ENCODE measurements around the gene RCAN1.
"Not testable (repeated sequence)": the region's sequence is repeated elsewhere in the genome, so short reads cannot be mapped to it uniquely, and the experiment has no call there.

RCAN1 gene

DNA sequence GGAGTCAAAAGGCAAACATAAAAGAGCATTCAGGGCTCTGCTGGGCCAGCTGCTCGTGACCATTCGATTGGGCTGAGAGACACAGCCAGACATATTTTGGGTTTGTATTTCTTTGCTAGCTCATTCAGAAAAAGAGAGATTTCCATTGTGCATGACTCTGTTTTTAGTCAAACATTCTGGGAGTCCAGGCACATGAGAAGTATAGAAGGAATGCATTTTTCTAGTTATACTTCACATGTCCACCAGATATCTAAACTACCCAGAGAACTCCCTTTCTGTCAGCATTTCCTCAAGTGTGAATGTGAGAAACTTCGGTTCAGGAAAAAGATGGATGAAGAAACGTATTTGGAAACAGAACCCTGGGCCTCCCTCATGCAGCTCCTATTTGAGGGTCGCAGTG, 96.6 kb downstream of the RCAN1 start:
- no peak for DNase-seq (ENCODE audit: low read depth in 2 of 2)

DNA sequence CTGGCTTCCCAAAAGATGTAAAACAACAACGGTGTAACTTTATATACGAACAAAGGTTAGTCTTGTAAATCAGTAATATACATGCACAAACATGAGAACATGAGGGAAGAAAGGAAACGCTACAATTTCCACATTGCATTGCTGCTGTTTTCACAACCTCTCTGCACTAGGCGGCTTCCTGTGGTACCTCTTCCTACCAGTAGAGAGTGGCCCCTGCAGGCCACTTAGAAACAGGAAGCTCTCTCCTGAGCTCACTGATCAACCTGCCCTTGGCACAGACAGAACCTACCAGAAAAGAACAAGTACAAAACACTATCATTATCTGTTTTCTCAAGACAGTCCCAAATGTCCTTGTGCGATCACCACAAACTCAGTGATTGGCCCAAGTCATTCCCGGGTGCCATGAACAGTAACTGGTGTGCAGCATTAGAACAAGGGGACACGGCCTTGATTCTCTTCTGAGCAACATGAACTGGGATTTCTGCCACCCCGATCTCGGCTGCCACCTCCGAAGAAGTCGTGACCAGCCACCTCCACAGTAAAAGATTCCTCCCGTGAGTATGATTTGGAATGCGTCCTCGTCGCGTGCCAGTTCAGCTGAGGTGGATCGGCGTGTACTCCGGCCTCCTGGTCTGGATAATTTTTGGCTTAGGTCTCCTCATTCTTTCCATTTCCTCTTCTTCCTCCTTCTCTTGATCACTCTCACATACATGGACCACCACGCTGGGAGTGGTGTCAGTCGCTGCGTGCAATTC, 97.2 kb downstream of the RCAN1 start:
- DNase-seq (ENCODE audit: low read depth in 2 of 2) = no peak

DNA sequence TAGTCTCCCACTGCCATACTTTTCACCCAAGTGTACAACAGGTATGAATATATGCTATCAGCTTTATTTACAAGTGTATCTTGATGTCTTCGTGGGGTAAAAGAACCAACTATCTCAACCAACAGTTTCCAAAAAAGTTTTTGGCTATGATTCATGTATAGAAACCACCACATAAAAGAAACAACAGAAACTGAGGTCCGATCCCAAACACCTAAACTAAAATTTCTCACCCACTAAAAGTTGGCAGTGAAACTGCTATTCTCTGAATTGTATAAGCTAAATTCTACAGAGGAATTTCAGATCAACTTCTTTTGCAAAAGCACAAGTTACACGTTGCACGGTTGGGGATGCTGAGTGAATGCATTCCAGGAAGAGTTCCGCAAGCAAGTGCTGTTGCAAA, 97.9 kb downstream of the RCAN1 start:
- no peak for DNase-seq (ENCODE audit: low read depth in 2 of 2)

DNA sequence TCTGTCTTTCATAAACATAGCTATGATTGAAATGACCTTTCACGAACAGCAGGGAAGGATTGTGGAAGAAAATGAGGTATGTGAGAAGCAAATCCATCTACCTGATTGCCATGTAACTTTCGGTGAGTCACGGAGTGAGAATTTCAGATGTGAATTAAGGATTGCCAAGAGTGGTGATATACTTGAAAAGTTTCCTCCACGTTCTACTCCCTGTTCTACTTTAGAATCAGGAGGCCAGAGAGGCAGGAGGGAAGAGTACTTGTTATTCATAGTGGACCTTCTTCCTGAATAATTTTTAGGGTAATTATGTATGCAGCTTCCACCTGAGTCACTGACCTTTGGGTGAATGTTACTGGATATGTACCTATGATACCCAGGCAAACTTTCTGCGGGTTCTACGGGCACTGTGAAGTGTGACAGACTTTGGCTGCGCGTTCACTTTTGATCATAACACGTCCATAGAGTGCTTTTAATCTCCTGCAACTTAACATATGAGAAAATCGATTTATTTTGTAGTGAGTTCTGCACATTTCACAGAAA, 100.3 kb downstream of the RCAN1 start:
- DNase-seq (ENCODE audit: low read depth in 2 of 2) = no peak

DNA sequence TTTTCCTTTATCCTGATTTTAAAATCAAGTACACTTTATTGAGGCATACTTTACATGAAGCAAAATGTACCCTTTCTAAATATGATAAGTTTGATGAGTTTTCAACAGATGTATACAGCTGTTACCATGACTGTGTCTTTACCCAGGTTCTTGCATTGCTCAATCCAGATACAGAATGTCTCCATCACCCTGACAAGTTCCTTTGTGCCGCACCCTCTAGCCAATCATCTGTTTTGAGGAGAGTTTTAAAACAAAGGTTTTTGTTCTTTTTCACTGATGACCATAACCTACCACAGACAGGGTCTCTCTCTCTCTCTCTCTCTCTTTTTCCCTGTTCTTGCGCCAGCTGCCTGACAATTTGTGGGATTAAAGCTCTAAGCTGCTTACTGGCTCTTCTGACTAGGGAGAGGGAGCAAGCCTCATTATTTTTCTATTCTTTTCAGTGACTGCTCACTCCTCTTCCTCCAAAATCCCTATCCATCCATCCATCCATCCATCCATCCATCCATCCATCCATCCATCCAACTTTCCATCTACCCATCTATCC, 101.7 kb downstream of the RCAN1 start:
- no peak for DNase-seq (ENCODE audit: low read depth in 2 of 2)

DNA sequence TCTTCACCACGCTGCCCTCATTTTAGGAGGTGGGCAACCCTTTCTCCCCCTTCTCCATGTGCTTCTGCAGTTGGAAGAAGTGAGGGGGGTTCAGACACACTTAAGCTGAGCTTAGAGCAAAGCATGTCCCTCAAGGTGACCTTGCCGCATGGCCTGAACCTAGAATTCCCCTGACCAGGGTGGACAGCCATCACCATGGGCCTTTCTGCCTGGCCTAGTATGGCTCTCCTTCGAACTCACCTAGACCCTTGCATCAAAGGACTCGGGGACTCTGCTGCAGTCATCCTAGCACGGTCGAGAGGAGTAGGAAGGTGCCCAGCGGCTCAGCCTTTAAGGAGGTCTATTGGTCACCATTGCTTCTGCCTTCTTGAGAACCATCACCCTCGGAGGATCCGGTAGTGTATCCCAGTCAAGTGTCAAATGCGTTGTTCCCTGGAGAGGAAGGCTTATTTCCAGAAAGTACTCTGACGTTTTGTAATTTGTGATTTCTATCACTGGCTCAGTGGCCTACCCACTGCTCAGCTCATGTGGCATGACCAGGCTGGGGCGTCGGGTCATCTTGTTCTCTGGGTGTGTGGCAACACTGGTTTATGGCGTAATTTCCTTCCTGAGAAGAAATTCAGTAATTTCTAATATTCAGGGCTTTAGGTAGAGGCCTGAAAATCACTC, 103.0 kb downstream of the RCAN1 start, which contains the start of gene KCNE1:
Gene KCNE1, minus strand, starts transcription at position 424 of the 669 bp plus-strand sequence. CDS start 62,576 bp downstream, outside the sequence.
- DNase-seq (ENCODE audit: low read depth in 2 of 2) = no peak

DNA sequence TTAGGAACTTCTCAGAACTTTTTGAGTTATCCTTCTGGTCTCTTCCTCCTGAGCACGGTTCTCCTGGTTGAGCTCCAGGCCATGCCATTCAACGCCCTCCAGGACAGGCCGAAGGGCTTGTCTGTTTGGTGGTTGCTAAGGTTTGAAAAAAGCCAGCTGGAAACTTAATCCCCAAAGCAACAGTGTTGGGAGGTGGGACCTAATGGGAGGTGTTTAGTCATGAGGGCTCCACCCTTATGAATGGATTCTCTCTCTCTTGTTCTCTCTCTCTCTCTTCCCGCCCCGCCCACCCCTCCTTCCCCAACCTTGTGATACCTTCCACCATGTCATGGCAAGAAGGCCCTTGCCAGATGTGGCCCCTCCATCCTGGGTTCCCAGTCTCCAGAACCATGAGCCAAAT, 103.7 kb downstream of the RCAN1 start:
- no peak for DNase-seq (ENCODE audit: low read depth in 2 of 2)

DNA sequence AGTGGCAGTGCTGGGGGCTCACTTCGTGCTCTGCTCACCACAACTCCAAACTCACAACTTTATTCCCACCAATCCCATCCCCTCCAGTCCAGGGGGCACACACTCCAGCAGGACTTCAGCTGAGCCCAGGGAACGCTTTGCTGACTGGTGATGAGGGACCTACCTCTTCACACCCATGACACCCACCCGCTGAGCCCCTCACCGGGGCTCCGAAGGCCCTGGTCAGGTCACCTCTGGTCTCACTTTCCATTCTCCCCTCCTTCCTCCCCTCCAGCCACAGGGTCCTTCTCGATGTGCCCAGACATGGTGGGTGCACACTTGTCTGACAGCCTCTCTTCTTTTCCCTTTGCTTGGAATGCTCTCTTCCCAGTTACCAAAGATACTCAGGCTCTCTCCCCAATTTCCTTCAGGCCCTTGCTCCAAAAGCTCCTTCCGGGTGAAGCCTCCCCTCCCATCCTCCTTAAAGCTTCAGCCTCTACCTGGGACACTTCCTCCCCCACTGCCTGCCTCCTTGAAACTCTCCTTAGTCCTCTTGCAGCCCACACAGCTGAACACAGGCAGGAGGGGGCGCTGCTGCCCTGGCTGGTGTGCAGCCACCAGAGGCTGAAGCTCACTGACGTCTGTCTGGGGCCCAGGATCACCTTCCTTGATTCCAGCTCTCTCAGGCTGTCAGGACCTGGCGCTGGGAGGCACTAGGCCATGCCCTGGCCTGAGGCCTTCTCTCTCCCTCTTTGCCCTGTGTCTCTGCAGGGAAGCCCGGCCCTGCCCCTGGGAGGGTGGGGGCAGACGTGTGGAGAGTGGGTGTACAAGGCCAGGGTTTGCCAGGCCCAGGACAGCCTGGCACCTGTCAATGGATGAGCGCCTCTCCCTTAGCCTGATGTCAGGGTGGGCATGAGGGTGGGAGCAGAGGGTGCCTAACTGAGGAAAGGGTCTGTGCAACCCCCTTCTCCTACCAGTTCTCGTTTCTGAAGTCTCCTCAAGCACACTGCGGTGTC, 104.5 kb downstream of the RCAN1 start:
- peak; percentile 56 to 58 for DNase-seq (ENCODE audit: low read depth in 2 of 2)

DNA sequence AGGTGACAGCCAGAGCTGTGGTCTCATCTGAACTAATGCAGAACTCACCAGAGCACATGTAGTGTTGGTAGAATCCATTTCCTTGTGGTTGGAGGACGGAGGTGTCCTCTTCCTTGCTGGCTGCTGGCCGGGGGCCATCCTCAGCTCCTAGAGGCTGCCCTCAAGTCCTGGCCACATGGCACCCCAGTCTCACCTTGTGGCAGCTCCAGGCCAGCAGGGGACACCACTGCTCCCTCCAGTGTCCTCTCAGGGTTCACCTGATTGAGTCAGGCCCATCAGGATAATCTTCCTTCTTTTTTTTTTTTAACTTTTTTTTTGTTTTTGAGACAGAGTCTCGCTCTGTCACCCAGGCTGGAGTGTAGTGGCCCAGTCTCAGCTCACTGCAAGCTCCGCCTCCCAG, 105.8 kb downstream of the RCAN1 start:
- DNase-seq (ENCODE audit: low read depth in 2 of 2) = no peak

DNA sequence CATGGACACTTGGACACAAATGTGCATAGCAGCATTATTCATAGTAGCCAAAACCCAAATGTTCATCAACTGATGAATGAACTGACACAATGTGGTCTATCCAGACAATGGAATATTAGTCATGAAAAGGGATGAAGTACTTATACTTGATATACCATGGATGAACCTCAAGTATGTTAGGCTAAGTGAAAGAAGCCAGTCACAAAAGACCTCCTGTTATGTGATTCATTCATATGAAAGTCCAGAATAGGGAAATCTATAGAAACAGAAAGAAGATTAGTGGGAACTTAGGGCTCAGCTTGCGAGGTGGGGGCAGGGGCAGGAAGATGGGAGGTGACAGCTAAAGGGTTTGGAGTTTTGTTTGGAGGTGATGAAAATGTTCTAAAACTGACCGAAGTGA, 110.3 kb downstream of the RCAN1 start:
- no peak for DNase-seq (ENCODE audit: low read depth in 2 of 2)

DNA sequence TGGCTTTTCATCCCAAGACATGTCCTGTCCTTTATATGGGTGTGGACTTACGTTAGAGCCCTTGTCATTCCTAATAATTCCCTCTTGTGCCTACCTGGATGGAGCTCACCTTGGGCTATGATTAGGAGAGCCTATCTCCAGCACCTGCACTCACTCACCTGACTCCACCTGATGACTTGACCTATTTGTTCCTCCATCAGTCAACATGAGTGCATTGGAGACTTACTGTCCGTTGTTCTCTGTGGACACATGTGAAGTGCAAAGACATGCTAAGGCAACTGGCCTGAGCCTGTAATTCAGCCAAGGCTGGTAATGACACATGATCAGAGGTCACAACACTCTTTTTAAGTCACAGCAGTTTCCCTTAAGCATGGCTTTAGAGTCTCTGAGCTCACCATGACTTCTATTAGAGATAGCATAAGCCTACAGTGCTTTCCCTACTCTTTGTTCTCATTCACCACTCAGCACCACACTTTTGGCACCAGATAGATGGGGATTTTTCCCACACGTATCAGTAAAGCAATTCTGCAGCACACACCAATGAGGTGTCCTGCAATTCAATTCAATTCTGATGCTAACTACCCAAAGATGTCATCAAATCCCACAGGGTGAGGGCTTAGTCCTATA, 112.3 kb downstream of the RCAN1 start:
- no peak for DNase-seq (ENCODE audit: low read depth in 2 of 2)

DNA sequence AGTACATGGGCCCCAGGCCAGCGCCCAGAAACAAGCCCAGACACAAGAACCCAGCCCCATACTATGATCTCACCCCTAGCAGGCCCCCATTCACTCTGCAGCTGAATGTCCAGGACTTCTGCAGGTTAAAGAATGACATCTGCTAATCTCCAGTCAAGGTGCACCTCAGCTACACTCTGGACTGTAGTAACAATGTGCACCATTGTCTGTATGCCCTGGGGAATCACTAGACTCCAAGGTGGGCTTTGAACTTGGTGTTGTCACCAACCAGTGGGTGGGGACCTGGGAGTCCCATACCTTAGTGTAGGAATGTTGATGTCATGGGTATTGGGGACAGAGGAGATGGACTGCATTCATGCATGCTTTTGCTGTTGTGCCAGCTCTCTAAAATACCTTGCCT, 113.2 kb downstream of the RCAN1 start:
- DNase-seq (ENCODE audit: low read depth in 2 of 2) = no peak

DNA sequence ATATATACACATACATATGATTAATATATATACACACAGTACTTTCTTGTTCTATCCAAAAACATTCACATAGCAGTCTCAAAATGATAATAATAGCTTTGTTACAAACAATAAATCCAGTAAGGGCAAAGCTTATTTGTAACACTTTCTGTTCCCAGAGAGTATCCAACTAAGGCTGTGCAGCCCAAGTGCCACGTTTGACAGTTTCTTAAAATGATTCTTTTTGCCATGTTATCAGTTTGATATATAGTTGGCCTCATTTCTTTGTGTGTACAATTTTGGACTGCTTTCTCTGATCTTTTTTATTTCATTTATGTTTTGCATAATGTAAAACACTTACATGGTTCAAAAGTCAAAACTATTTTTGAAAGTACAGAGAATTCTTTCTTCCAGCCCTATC, 114.7 kb downstream of the RCAN1 start:
- no peak for DNase-seq (ENCODE audit: low read depth in 2 of 2)

DNA sequence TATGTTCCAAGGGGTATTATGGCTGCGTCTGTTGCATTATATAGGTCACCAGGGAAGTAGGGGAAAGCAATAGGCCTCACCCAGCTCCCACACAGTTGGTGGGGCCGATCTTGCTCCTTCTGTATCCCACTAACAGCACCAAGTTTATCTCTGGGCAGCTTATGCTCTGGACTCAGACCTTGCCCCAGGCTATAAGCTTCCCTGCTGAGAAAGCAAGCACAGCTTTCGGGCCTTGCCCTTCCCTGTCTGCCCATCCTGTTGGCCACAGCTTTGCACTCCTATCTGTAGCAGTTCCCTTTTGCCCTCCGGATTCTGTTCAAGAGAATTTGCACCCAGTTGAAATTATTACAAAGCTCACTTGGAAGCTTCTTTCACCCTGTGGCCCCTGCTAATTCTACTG, 115.8 kb downstream of the RCAN1 start:
- DNase-seq (ENCODE audit: low read depth in 2 of 2) = no peak

DNA sequence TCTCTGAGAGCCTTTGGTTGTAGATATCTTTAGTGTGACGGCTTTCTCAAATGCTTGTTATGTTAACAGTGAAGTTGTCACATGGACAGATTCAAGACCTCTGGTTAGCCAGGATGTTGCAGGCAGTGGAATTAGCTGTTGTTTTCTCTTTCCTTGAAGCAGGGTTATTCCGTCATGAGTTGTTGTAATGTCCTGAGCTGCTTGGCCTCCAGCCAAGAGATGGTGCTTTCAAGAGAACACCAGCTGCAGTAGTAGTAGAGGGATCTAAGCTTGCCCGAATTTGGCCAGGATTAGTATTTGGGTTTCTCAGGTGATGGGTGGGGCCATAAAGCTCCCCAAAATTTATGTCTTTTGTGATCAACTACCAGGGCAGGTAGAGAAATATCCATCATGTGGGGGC, 116.3 kb downstream of the RCAN1 start:
- no peak for DNase-seq (ENCODE audit: low read depth in 2 of 2)

DNA sequence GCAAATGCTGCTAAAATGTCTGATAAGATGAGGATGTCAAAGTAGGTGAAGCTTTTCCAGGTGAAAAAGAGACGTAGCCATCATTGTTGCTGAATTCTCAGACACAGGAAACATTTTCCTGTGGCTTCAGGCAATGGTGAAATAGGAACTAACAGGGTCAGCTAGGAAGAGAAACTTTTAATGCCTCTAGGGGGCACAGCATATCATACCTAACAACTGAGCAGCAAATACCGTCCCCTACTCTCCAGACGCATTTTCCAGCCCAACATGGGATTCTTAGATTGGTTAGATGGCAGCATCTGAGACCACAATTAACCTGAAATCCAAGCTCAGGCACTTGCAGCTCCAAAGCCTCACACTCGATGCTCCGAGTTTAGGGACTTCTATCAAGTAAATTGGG, 131.1 kb downstream of the RCAN1 start:
- not testable (repeated sequence) for DNase-seq (ENCODE audit: low read depth in 2 of 2)

DNA sequence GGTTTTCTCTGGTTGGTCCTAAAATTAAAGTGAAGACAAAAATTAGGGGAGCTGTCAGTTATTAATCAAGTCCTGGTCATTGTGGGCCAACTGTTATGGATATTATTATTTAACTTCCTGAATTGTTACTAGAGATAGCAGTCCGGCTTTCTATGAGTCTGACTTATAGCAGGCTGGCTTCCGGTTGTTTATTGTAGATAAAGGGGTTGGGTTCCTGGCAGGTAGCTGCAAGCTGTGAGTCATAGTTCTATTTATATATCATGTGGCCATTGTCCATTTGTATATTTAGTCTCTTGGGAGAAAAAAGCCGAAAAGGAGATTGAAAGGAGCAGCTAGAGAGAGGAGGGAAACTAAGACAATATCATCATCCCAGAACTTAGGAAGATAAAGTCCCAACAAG, 131.5 kb downstream of the RCAN1 start:
- DNase-seq (ENCODE audit: low read depth in 2 of 2) = not testable (repeated sequence)

DNA sequence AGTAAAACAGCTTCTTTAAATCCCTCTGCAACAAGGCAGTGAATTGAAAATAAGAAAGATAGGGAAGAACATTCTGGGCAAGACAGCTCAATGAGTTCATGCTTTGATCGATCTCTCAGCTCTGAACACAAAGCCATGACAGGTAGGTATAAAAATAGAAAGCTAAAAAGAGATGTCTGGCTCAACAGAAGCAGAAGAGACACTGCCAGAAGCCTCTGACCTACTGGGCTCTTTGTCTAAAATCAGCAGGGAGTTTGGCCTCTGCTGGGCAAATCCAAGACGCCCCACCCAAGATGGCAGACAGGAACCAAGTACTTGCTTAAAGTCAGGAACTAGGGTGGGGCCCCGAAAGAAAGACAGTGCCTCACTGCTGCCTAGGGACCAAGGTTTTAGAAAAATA, 147.6 kb downstream of the RCAN1 start:
- not testable (repeated sequence) for DNase-seq (ENCODE audit: low read depth in 2 of 2)

Measured in stimulated activated CD4-positive, alpha-beta T cell treated with anti-CD3 and anti-CD28 coated beads, Interleukin-15, amount 100 ng/mL, for 48 hours (primary cell).